Parathyroid adenoma (tissue), 2 donors: ENCODE results near the gene HSPA13.

Source experiments
- H2AFZ ChIP-seq: fragments of 300-600 bp; sonication (generic); one replicate; pipeline ENCODE4 v1.7.0; 2017; ENCODE audit warnings: antibody characterized with exemption, mild to moderate bottlenecking
- H3K27ac ChIP-seq: fragments of 300-600 bp; sonication (generic); one replicate; pipeline ENCODE4 v1.7.0; 2017
- H3K27me3 ChIP-seq: fragments of 300-600 bp; sonication (generic); one replicate; pipeline ENCODE4 v1.7.0; 2017; ENCODE audit warnings: low read length; ENCODE audit not compliant: control insufficient read depth, insufficient read depth
- H3K36me3 ChIP-seq: fragments of 300-600 bp; sonication (generic); one replicate; pipeline ENCODE4 v1.7.0; 2017; ENCODE audit warnings: low read length; ENCODE audit not compliant: control insufficient read depth, insufficient read depth
- H3K4me1 ChIP-seq: fragments of 300-600 bp; sonication (generic); one replicate; pipeline ENCODE4 v1.7.0; 2017; ENCODE audit warnings: control low read depth
- H3K4me2 ChIP-seq: fragments of 300-600 bp; sonication (generic); one replicate; pipeline ENCODE4 v1.7.0; 2017; ENCODE audit warnings: low read length
- H3K4me3 ChIP-seq: fragments of 300-600 bp; sonication (generic); one replicate; pipeline ENCODE4 v1.7.0; 2017; ENCODE audit warnings: low read depth, low read length
- H3K79me2 ChIP-seq: fragments of 300-600 bp; sonication (generic); one replicate; pipeline ENCODE4 v1.7.0; 2017; ENCODE audit warnings: control low read depth
- H3K9ac ChIP-seq: fragments of 300-600 bp; sonication (generic); one replicate; pipeline ENCODE4 v1.7.0; 2017; ENCODE audit warnings: mild to moderate bottlenecking
- H3K9me3 ChIP-seq: fragments of 300-600 bp; sonication (generic); one replicate; pipeline ENCODE4 v1.7.0; 2017; ENCODE audit warnings: low read length; ENCODE audit not compliant: control insufficient read depth
- TF ChIP-seq, protein P1 (sequence below): fragments of 300-600 bp; sonication (generic); IDR thresholded peaks from one replicate; pipeline ENCODE4 v1.7.0; 2017; ENCODE audit warnings: antibody characterized with exemption, mild to moderate bottlenecking
- donor health status: primary hyperparathyroidism.

HSPA13 gene, protein sequence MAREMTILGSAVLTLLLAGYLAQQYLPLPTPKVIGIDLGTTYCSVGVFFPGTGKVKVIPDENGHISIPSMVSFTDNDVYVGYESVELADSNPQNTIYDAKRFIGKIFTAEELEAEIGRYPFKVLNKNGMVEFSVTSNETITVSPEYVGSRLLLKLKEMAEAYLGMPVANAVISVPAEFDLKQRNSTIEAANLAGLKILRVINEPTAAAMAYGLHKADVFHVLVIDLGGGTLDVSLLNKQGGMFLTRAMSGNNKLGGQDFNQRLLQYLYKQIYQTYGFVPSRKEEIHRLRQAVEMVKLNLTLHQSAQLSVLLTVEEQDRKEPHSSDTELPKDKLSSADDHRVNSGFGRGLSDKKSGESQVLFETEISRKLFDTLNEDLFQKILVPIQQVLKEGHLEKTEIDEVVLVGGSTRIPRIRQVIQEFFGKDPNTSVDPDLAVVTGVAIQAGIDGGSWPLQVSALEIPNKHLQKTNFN

DNA sequence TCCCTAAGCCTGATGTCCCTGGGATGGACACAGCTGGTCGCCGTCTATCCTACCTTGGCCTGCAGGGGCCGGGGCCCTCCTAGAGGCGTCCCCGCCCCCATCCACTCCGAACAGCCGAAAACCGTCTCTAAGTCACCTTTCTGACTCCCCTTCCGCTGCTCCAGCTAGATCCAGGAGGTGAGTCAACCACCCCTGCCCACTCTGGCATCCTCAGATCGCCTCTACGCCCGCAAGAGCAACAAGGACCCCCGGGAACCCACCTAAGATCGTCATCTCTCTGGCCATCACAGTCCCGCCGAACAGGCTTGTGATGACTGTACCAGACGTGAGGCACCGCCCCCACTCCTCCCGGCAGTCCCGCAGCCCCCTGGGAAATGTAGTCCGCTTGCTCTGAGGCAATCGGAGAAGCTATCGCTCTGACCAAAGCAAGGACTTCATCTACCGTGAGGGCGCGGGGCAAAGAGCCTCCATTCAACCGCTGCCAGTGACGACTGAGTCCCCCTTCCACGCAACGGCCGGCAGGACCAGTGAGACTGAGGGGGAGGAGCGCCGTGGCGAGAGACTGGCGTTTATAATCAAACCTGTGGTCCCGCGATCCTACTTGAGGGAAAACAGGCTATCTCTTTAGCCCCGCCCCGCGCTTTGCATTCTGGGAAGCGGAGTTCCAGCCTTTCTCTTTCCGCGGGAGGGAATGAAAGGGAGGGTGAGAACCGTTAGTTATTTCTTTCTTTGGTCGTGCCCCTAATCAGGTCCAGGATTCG, at the start of gene HSPA13:
Gene HSPA13 (minus strand): TSS at position 312 of the 761 bp plus-strand sequence. CDS start 27 bp downstream, at position 285.
- Histone ChIP-seq H3K4me1 (no peaks in the 10 kb centered on the region), H3K9ac (no peak within 1 kb of the TSS), H3K4me2 (peak within 1 kb of the TSS; percentile 75), H3K9me3 (no peaks in the 10 kb centered on the region), H3K27ac (peak within 1 kb of the TSS; percentile 85), H3K79me2 (peaks cover 8% of the 10 kb centered on the region), H3K36me3 (no peaks in the 10 kb centered on the region), H2AFZ (peak within 1 kb of the TSS; percentile 98), H3K27me3 (no peaks in the 10 kb centered on the region), H3K4me3 (peak within 1 kb of the TSS; percentile 87)
- TF ChIP-seq, protein P1, sequence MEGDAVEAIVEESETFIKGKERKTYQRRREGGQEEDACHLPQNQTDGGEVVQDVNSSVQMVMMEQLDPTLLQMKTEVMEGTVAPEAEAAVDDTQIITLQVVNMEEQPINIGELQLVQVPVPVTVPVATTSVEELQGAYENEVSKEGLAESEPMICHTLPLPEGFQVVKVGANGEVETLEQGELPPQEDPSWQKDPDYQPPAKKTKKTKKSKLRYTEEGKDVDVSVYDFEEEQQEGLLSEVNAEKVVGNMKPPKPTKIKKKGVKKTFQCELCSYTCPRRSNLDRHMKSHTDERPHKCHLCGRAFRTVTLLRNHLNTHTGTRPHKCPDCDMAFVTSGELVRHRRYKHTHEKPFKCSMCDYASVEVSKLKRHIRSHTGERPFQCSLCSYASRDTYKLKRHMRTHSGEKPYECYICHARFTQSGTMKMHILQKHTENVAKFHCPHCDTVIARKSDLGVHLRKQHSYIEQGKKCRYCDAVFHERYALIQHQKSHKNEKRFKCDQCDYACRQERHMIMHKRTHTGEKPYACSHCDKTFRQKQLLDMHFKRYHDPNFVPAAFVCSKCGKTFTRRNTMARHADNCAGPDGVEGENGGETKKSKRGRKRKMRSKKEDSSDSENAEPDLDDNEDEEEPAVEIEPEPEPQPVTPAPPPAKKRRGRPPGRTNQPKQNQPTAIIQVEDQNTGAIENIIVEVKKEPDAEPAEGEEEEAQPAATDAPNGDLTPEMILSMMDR = no peak

DNA sequence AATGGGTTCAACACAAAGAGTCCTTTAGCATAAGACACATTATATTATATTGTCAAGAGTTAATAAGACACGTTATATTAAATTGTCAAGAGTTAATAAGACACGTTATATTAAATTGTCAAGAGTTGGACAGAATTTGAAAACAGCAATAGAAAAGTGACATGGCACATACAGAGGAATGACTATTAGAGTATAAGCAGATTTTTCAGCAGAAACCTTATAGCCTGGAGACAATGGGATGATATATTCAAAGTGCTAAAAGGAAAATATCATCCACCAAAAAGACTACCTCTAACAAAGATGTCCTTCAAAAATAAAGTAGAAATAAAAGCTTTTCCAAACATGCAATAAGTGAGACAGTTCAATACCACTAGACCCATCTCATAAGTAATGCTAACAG, 36.0 kb upstream of the HSPA13 start:
- H3K4me1 ChIP-seq = no peaks in the 10 kb centered on the region
- no peak overlapping the region for H3K4me3 ChIP-seq
- TF ChIP-seq, protein P1 = no peak
- no peak overlapping the region for H3K27ac ChIP-seq
- H3K36me3 ChIP-seq = no peaks in the 10 kb centered on the region
- no peaks in the 10 kb centered on the region for H3K27me3 ChIP-seq
- H3K9ac ChIP-seq = no peak overlapping the region
- no peaks in the 10 kb centered on the region for H3K79me2 ChIP-seq
- no peaks in the 10 kb centered on the region for H3K9me3 ChIP-seq
- no peak overlapping the region for H2AFZ ChIP-seq
- H3K4me2 ChIP-seq = no peak overlapping the region

DNA sequence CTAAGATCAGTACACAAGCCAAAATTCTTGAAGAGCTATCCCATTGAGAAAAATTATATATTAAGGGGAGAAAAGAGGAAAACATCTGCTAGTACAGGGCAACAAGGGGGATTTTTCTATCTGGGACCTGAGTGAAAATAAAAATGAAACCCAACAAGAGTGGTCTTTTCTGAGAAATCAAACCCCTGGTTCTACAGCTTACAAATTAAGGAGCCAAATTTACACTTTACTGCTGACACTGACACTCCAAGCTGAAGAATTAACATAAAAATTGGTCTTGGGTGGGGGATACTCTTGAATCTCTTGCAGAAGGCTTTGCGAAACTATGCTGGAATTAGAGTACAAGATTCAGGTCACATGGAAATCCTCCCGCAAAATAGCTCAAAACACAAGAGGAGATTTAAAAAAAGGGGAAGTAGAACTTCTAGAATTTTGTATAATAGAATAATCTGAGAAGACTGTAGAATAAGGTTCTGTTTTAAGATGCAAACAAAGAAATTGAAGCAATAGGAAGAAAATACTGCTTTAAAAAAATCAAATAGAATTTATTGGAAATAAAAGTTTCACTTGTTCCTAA, 32.1 kb upstream of the HSPA13 start:
- no peak overlapping the region for H3K9ac ChIP-seq
- no peaks in the 10 kb centered on the region for H3K36me3 ChIP-seq
- no peaks in the 10 kb centered on the region for H3K27me3 ChIP-seq
- TF ChIP-seq, protein P1 = no peak
- H2AFZ ChIP-seq = no peak overlapping the region
- no peaks in the 10 kb centered on the region for H3K9me3 ChIP-seq
- no peaks in the 10 kb centered on the region for H3K4me1 ChIP-seq
- H3K79me2 ChIP-seq = no peaks in the 10 kb centered on the region
- H3K4me3 ChIP-seq = no peak overlapping the region
- H3K4me2 ChIP-seq = no peak overlapping the region
- no peak overlapping the region for H3K27ac ChIP-seq

DNA sequence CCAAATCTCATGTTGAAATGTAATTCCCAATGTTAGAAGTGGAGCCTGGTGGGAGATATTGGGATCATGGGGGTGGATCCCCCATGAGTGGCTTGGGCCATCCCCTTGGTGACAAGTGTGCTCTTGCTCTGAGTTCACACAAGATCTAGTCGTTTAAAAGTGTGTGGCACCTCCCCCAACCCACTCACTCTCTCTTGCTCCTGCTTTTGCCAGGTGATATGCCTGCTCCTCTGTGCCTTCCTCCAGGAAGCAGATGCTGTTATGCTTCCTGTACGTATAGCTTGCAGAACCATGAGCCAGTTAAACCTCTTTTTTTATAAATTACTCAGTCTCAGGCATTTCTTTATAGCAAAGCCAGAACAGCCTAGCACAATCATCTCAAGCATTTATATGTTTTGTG, 23.0 kb upstream of the HSPA13 start:
- no peak overlapping the region for H3K27ac ChIP-seq
- TF ChIP-seq, protein P1 = no peak
- H2AFZ ChIP-seq = no peak overlapping the region
- no peaks in the 10 kb centered on the region for H3K36me3 ChIP-seq
- no peaks in the 10 kb centered on the region for H3K9me3 ChIP-seq
- no peaks in the 10 kb centered on the region for H3K27me3 ChIP-seq
- no peaks in the 10 kb centered on the region for H3K4me1 ChIP-seq
- no peak overlapping the region for H3K9ac ChIP-seq
- no peaks in the 10 kb centered on the region for H3K79me2 ChIP-seq
- no peak overlapping the region for H3K4me2 ChIP-seq
- H3K4me3 ChIP-seq = no peak overlapping the region
